ENCODE data around the gene FN3KRP.
"Not testable (repeated sequence)": the region's sequence is repeated elsewhere in the genome, so short reads cannot be mapped to it uniquely, and the experiment has no call there.

The FN3KRP gene

GRCh38 chr17:82743344-82744219, 27.1 kb downstream of the FN3KRP start:
- no peak for DNase-seq (ENCODE audit: low spot score)

GRCh38 chr17:82744736-82745135, 28.2 kb downstream of the FN3KRP start:
- not testable (repeated sequence) for DNase-seq (ENCODE audit: low spot score)

GRCh38 chr17:82745524-82745923, 29.0 kb downstream of the FN3KRP start:
- no peak for DNase-seq (ENCODE audit: low spot score)

- no peak for DNase-seq (ENCODE audit: low spot score)
Measured at GRCh38 chr17:82748756-82749155, 32.2 kb downstream of the FN3KRP start.

GRCh38 chr17:82750241-82750908, 33.9 kb downstream of the FN3KRP start:
- no peak for DNase-seq (ENCODE audit: low spot score)

DNA sequence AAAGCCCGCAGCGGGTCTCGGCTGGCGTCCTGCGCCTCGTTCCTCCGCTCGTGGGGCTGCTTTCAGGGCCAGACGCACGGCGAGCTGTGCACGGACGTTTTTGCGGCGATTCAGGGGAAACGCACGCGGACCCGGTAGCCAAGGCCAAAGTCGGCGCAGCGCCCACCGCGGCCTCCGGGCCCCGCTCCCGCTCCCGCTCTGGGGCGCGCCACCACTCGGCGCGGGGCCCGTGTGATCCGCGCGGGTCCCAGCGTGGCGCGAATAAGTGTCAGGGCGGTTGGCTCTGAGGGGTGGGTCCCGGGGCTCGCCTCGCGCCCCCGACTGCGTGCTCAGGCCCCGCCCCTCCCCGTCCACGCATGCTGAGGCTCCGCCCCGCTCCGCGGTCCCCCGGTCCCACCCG, 34.7 kb downstream of the FN3KRP start:
- DNase-seq (ENCODE audit: low spot score): no peak

DNA sequence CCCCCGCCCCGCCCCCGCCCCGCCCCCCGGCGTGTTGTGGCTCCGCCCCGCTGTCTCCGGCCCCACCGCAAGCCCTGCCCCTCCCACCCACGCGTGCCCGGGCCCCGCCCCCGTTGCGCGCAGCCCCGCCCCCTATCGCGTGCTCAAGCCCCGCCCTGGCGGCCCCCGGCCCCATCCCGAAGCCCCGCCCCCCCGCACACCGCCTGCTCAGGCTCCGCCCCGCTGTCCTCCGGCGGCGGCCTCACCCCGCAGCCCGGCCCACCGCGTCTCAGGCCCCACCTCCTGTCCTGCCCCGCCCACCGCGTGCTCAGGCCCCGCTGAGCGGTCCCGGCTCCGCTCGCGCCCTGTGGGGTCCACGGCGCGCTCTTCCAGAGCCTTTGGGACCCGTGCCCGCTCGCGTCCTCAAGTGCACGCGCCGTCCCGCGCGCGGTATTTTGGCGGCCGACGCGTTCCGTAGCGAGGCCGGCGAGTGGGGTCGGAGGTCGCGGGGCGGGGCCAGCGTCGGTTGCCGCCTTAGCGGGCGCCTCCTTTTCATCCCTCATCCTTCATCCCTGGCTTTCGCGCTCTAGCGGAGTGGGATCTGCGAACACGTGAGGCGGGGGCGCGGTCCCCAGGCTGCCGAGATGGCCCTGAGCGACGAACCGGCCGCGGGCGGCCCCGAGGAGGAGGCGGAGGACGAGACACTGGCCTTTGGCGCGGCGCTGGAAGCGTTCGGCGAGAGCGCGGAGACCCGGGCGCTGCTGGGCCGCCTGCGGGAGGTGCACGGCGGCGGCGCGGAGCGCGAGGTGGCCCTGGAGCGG, 35.3 kb downstream of the FN3KRP start, which contains the start of gene TBCD:
Gene TBCD (plus strand): TSS at position 495 of the 800 bp plus-strand sequence. CDS start 129 bp downstream, at position 624.
- peak; percentile 85 for DNase-seq (ENCODE audit: low spot score)

DNA sequence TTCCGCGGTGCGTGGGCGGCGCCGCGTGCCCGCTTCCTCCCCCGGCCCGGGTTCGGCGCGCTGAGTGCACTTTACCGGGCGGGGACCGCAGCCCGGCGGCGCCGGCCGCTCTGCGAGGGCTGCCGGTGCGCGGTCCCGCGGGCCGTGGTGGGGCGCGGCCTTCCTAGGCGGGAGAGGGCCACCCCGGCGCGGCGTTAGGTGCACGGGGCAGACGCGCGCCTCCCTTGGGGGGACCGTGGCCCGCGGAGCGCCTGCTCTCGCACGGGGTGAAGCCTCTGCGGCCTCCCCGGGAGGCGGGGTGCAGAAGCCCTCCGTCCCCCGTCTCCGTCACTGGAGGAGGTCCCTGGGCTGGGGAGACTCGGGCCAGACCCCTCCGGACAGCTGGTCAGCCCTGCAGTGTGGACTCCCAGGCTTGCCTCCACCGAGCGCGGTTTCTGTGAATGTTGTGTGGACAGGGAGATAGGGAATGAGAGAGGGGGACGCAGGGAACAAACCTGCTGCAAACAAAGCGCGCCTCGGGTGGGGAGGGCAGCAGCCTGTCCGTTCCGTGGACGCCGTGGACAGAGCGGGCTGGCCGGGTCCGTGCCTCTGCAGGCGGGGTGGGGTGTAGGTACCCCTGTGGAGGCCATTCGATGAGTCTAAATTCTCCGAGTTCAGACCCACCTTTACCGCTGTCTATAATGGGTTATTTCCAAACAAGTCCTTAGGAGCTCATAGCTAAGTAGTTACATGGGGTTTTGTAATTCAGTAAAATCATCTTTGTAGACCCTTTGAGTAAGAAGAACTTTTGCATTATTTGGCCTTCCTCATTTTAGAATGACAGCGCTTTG, 36.1 kb downstream of the FN3KRP start:
- DNase-seq (ENCODE audit: low spot score): peak; percentile 12

DNA sequence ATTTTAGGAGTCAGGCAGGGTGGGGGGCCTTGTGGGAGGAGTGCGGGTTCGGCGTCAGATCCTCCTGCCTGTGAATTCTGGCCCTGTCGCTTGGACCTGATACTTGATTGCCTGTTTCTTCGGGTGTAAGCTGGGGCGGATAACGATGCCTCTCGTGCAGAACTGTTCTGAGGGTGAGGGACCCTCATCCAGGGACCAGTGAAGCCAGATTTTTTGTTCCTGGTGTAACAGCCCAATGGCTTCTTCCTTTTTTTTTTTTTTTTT, 36.6 kb downstream of the FN3KRP start:
- DNase-seq (ENCODE audit: low spot score): no peak

GRCh38 chr17:82754297-82755208, 38.0 kb downstream of the FN3KRP start:
- DNase-seq (ENCODE audit: low spot score): peak; percentile 56

- DNase-seq (ENCODE audit: low spot score): no peak
Measured at GRCh38 chr17:82756166-82756565, 39.7 kb downstream of the FN3KRP start.

- DNase-seq (ENCODE audit: low spot score): peak; percentile 7
Measured at GRCh38 chr17:82765371-82765770, 48.9 kb downstream of the FN3KRP start.

DNA sequence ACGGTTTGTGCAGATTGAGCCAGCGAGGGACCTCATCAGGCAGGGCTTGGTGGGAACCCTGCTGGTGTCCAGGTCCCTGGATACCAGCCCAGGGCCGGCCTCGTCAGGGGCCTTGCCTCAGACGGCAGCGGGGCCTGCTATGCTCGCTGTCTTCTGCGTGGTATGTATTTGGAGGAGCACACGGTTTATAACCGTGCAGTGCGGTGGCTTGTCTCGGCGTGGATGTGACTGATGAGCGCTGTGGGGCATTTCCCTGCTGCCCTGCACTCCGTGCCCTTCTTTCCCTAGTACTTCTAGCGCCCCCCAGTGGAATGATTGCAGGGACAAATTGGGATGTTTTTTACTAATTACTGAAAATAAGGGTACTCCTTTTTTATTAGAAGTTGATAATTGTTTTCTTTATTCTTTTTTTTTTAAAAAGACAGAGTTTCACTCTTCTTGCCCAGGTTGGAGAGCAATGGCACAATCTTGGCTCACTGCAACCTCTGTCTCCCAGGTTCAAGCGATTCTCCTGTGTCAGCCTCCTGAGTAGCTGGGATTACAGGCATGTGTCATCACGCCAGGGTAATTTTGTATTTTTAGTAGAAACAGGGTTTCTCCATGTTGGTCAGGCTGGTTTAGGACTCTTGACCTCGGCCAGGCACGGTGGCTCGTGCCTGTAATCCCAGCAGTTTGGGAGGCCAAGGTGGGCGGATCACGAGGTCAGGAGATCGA, 50.7 kb downstream of the FN3KRP start:
- peak; percentile 39 for DNase-seq (ENCODE audit: low spot score)

DNA sequence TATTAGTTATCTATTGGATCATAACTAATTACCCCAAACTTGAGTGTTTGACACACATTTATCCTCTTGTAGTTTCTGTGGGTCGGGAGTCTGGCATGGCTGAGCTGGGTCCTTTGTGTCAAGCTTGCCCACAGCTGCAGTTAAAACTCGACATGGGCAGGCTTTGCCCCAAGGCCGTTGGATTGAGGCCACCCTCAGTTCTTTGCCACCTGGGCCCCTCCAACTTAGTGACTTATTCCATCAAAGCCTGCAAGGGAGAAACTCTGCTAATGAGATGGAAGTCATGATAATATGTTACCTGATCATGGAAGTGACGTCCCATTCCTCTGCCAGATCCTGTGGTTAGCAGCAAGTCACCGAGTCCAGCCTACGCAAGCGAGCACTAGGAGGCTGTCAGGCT, 52.5 kb downstream of the FN3KRP start:
- DNase-seq (ENCODE audit: low spot score): no peak

- no peak for DNase-seq (ENCODE audit: low spot score)
Measured at GRCh38 chr17:82772026-82772425, 55.5 kb downstream of the FN3KRP start.

GRCh38 chr17:82774456-82774855, 58.0 kb downstream of the FN3KRP start:
- DNase-seq (ENCODE audit: low spot score): not testable (repeated sequence)

DNA sequence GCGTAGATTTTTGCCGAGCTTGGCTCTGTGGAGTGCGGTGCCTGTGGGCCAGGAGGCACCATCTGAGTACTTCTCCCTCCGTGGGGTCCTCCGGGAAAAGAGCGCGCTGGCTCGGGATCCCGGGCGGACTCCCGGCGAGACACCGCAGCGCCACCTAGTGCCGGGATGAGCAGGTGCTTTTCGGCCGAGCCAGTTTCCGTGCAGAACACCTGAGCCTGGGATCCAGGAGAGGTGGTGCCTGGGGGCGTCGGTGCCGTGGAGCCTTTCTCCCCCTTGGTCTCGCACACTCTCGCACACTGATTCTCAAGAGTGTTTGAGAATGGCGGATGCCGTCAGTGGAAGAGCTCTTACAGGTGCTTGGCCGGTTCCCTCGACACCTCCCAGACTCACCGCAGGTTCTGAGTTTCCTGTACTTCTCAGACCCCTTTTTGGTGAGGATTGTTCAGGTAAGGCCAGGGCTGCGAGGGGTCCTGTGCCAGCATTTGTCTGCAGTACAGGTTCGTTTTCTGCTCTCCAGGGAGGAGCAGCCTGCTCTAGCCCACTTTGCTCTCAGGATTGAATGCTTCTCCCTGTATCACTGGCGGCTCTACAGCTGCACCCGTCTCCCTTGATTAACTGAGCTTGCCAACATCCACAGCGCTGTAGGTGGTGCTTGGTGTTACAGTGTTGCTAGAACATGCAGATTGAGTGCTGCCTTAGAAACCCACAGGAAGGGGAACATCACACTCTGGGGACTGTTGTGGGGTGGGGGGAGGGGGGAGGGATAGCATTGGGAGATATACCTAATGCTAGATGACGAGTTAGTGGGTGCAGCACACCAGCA, 58.7 kb downstream of the FN3KRP start:
- peak; percentile 62 for DNase-seq (ENCODE audit: low spot score)

DNA sequence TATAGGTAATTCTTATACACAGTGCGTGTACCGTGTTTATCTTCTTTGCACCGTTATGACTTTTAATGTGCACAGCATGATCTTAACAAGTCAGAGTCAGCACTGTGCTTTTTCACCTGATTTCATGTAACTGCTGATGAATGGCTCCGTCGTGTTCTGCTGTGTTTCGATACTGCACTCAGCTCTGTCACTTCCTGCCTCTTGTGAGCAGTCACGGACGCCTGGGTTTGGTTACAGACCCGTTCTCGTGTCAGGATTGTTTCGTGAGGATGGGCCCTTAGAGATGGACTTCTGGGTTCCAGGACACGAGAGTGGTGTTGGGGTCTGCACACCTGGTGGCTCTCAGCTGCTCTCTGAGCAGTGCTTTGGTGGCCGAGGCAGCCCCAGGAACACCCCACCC, 59.9 kb downstream of the FN3KRP start:
- DNase-seq (ENCODE audit: low spot score): no peak
